HG03520 (cell line): ENCODE data around the gene UQCC5.

Experiments used
- ATAC-seq: cut with Tn5 transposase; IDR thresholded peaks from one replicate; pipeline ENCODE4 v1.9.1; 2021; ENCODE audit warnings: mild to moderate bottlenecking, moderate library complexity; ENCODE audit not compliant: unreplicated experiment

UQCC5 gene

GRCh38 chr3:52558436-52558835 is 22.0 kb downstream of the UQCC5 start:
- no peak for ATAC-seq

- no peak for ATAC-seq
These were observed 24.8 kb downstream of the UQCC5 start for GRCh38 chr3:52561028-52561747.

GRCh38 chr3:52563984-52564383 is 27.6 kb downstream of the UQCC5 start:
- ATAC-seq, result no peak

GRCh38 chr3:52568069-52568468 is 31.7 kb downstream of the UQCC5 start:
- no peak for ATAC-seq

GRCh38 chr3:52570076-52570475 is 33.7 kb downstream of the UQCC5 start:
- no peak for ATAC-seq

- ATAC-seq, result no peak
These were observed 35.8 kb downstream of the UQCC5 start for GRCh38 chr3:52572221-52572620.

- no peak for ATAC-seq
These were observed 37.9 kb downstream of the UQCC5 start for GRCh38 chr3:52574056-52574965.
